ENCODE data around the gene EIF2B2. TPM values are rescaled to one million over a fixed set of nuclear protein-coding genes. Genes with fewer than 3 reads are reported as not detected.
A peak's percentile ranks its signal among the peaks of the same experiment; 100 is the strongest.

The EIF2B2 gene
- 54.6 and 57.3 TPM in 2 replicates for total RNA-seq (2014; rRNA removed; shearing (Covaris generic))
- 64.3 and 67.3 TPM in 2 replicates for polyA plus RNA-seq (2015; cell fraction: cytosol; rRNA removed)
- polyA plus RNA-seq (2015; cell fraction: nucleus; rRNA removed) = 22.3 and 54.4 TPM in 2 replicates

DNA sequence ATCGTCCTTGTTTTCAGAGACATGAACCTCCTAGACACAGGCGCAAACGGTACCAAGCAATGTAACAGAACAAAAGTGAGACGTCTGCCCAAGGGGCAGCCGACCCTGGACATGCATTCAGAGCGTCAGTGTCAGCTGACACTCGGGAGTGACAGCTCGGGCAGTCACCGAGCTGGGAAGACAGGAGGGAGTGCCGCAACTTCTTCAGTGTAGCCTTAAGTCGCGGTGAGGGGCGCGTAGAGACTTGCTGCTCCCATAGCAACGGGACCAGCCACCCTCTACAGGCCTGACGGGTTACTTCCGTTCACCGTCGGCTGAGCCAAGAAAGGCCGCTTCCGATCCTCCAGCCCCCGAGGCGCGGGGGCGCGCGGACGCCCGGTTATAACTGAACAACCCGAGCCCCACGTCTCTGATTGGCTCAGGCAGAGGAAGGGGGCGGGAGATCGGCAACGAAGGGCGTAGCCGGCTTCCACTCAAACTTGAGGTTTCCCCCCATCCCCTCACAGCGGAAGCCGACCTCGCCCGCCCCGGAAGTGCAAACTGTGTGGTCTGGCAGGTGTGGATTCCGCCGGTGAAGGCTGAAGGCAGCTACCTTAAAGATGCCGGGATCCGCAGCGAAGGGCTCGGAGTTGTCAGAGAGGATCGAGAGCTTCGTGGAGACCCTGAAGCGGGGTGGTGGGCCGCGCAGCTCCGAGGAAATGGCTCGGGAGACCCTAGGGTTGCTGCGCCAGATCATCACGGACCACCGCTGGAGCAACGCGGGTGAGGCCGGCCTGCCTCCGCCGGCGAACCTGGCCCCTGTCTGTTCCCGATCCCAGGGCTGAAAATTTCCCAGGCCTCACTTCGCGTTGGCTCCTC is at the start of gene EIF2B2:
Gene EIF2B2 (plus strand): TSS at position 530 of the 858 bp plus-strand sequence. CDS start 70 bp downstream, at position 600.
- in situ Hi-C loops (cut with HindIII; ENCODE audit: low pct_unique_long_range_greater_than_20kb, low sequenced_read_pairs) = no loop called here
- DNase-seq (ENCODE audit: low read depth, low spot score) = peak; percentile 94

DNA sequence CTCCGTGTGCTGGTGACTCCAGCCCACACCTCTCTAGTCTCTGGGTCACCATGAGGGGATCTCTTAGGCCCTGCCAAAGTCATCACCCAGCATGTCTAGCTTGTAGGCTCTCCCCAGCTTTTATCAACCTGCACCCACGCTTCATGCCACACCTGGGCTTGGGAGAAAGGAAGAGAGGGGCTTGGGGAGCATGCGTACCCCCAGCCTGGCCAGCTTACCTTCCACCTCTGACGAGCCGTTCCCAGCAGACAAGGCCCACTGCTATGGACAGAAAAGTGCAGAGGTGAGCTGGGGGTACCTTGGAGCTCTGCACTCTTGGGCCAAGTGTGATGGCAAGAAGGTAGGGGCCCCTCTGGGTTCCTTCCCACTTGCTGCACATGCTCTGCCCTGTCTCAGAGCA is 49.0 kb upstream of the EIF2B2 start:
- in situ Hi-C loops (cut with HindIII; ENCODE audit: low pct_unique_long_range_greater_than_20kb, low sequenced_read_pairs) = no loop called here
- no peak for DNase-seq (ENCODE audit: low read depth, low spot score)

- in situ Hi-C loops (cut with HindIII; ENCODE audit: low pct_unique_long_range_greater_than_20kb, low sequenced_read_pairs) = no loop called here
- peak; percentile 16 for DNase-seq (ENCODE audit: low read depth, low spot score)
These were observed 48.3 kb upstream of the EIF2B2 start for GRCh38 chr14:74954232-74954946.

DNA sequence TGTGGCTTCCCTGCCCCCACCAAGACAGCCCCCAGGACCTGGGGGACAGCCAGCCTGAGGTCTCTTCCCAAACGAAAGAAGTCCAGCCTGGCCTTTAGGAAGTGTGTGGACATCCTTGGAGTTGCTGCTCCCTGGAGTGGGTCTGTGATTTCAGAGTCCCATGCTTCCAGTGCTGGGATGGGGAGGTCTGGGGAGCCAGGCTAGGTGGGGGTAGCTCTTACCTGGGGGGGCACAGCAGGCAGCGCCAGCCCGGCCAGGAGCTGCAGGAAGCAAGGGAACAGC is 47.8 kb upstream of the EIF2B2 start:
- in situ Hi-C loops (cut with HindIII; ENCODE audit: low pct_unique_long_range_greater_than_20kb, low sequenced_read_pairs) = no loop called here
- no peak for DNase-seq (ENCODE audit: low read depth, low spot score)

DNA sequence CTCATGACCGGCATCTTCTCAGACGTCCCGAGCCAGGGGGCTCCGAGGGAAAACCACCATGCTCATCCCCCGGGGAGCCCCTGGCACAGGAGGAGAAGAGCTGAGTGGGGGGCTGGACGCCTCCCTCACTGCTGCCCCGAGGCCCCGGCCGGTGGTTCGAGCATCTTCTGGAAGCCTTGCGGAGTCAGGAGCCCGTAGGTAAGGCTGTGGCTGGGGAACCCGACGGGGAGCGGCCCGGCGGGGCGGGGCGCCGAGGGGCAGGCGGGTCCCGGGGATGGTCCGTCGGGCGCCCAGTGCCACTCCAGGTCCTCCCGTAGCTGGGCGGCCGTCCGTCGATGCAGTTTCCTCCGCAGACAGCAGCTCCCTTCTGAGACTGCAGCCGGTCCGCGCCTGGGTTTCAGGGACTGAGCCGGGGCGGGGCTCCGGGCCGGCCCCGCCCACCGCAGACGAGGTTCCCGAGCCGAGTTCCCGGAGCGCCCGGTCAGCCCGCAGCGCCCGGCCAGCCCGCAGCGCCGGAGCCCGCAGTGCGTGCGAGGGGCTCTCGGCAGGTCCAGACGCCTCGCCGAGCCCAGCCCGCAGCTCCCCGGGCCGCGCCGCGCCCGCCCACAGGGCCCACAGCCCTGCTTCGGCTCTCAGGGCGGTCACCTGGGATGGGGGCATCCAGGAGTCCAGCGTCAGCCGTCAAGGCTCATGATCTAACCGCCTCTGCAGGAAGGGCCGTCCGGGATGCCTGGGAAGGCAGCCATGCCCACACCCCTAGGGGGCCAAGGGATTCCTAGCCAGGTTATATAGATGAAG is 47.3 kb upstream of the EIF2B2 start, which contains the start of gene PGF:
Gene PGF (minus strand): TSS at position 369 of the 798 bp plus-strand sequence. CDS start 355 bp downstream, at position 14.
- peak; percentile 60 for DNase-seq (ENCODE audit: low read depth, low spot score)
- in situ Hi-C loops (cut with HindIII; ENCODE audit: low pct_unique_long_range_greater_than_20kb, low sequenced_read_pairs) = no loop called here

DNA sequence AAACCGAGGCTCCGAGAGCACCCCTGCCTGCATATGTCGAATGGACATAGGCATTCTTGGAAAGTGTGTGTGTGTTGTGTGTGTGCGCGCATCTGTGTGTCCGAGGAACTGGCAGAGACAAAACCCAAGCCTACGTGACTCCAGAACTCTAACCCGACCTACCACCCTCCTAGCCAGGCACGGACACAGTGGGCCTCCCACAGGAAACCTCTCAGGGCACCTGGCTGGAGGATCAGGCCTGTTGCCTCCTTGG is 46.8 kb upstream of the EIF2B2 start:
- in situ Hi-C loops (cut with HindIII; ENCODE audit: low pct_unique_long_range_greater_than_20kb, low sequenced_read_pairs) = no loop called here
- DNase-seq (ENCODE audit: low read depth, low spot score) = no peak

DNA sequence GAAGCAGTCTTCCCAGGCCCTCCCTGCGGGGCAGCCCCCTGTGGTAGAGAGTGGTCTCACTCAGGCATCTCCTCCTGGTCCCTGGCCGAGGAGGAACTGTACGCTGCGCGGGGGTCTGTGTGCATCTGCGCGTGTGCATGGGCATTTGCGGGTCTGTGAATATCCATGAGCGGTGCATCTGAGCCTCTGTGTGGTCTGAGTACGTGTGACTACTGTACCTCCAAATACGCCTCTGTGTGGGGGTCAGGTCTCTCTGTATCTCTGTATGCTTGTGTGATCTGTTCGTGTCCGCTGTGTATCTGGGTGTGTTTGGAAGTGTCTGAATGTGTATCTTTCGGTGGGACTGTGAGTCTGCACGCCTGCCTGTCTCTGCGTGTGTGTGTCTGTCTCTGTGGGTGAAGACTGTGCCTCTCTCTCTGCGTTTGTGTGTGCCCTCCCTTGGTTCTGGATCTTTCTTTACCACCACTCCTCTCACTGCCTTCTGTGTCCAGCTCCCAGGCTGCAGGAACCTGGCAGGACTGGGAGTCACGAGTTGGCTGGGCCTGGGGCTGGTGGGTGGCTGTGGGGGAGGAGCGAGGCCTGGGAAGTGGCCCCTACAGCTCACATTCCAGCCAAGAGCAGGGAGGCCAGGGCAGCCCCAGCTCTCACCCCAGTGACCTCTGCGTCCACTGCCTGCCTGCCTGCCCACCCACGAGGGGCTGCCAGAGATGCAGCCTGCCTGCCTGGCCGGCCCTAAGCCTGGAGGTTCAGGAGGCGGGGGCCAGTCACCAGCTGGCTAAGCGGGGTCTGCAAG is 46.2 kb upstream of the EIF2B2 start:
- in situ Hi-C loops (cut with HindIII; ENCODE audit: low pct_unique_long_range_greater_than_20kb, low sequenced_read_pairs) = no loop called here
- DNase-seq (ENCODE audit: low read depth, low spot score) = no peak

- in situ Hi-C loops (cut with HindIII; ENCODE audit: low pct_unique_long_range_greater_than_20kb, low sequenced_read_pairs) = no loop called here
- no peak for DNase-seq (ENCODE audit: low read depth, low spot score)
These were observed 43.0 kb upstream of the EIF2B2 start for GRCh38 chr14:74959596-74960180.

DNA sequence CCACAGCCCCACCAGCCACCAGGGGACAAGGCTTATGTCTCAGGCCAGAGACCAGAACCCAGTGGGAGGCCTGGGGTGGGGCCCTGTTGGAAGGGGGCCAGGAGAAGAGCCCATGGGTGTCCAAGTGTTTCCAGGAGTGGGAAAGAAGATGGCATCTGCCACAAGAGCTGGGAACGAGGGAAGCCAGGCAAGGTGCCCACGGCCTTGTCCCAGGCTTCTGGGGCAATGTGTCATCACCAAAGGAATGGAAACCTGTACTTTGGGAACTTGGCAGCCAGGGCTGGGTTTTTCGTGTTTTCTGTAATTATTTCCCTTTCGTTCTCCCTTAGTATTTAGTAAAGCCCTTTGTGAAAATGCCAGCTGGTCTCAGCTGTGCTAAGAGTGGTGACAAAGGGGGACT is 42.0 kb upstream of the EIF2B2 start:
- no peak for DNase-seq (ENCODE audit: low read depth, low spot score)
- in situ Hi-C loops (cut with HindIII; ENCODE audit: low pct_unique_long_range_greater_than_20kb, low sequenced_read_pairs) = no loop called here

DNA sequence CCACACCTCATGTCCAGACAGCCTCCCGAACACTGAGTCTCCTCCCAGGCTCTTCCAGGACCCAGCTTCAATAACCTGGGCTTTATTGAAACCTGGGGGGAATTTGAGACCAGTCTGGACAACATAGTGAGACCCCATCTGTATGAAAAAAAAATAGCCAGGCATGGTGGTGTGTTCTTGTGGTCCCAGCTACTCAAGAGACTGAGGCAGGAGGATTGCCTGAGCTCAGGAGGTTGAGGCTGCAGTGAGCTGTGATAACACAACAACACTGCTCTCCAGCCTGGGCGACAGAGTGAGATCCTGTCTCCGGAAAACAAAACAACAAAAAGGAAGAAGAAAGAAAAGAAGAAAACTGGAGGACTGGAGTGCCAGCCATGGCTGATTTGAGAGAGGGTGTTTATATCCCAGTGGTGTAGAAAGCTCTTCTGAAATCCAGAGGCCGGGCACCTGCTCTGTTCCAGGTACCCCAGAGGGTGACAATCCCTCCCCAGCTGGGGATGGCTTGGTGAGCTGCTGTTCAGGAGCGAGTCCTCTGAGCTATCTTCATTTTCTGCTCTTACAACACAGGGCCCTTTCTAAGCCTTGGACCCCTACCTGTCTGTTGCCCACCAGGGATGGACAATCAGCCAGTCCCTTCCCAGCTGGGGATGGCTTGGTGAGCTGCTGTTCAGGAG is 41.3 kb upstream of the EIF2B2 start:
- DNase-seq (ENCODE audit: low read depth, low spot score) = no peak
- in situ Hi-C loops (cut with HindIII; ENCODE audit: low pct_unique_long_range_greater_than_20kb, low sequenced_read_pairs) = no loop called here

DNA sequence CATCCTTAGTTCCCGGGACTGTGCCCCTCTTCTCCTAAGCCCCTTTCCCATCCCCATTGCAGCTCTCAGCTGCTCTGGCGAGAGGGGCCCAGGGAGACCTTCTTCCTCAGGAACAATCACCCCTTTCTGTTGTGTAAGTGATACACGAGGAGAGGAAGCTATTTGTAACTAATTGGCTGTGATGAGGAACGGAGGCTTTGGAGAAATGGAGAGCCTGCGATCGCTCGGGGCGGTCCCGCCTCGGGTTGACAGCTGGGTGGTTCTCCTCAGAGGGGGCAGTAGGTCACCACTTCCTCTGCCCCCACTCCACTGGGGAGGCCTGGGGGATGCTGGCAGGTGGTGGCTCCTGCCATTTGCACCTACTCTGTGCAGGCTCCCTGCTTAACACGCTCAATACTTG is 40.7 kb upstream of the EIF2B2 start:
- in situ Hi-C loops (cut with HindIII; ENCODE audit: low pct_unique_long_range_greater_than_20kb, low sequenced_read_pairs) = no loop called here
- no peak for DNase-seq (ENCODE audit: low read depth, low spot score)

DNA sequence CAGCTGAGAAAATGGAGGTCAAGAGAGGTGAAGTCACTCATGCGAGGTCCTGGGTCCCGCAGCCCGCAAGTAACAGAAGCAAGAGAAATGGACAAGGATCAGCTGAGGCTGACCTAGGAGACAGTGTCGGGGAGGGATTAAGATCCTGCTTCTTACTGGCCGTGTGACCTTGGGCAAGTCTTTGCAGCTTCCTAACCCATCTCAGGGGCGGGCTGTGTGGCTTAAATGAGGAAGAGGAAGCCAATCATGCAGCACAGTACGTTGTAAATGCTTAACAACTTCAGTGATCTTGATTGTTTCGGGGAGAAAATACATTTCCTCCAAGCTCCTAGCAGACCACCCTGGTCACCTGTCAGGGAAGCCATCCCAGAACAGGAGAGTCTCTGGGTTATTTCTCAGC is 40.2 kb upstream of the EIF2B2 start:
- no peak for DNase-seq (ENCODE audit: low read depth, low spot score)
- in situ Hi-C loops (cut with HindIII; ENCODE audit: low pct_unique_long_range_greater_than_20kb, low sequenced_read_pairs) = no loop called here

DNA sequence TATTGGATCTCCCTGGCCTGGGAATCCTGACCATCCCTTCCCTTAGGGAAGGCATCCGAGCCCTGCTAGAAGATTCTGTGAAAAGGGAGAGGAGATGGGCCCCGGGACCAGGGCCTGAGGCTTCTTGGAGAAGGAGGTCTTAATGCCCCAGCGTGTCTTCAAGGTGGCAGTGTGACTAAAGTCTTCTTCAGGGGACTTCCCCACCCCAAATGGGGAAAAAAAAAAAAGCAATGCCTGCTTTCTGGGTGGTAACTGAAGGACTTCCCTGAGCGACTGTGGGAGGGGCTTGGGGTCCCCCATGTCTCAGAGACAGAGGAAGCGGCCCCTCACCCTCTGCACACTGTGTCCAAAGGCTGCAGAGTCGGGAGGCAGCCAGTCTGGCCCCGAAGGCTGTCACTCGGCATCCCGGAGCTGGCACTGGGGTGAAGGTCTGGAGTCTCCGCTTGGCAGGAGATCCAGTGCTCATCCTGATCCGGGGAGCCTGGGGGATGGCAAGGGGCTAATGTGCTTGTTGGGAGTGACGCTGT is 39.5 kb upstream of the EIF2B2 start:
- in situ Hi-C loops (cut with HindIII; ENCODE audit: low pct_unique_long_range_greater_than_20kb, low sequenced_read_pairs) = no loop called here
- DNase-seq (ENCODE audit: low read depth, low spot score) = no peak

DNA sequence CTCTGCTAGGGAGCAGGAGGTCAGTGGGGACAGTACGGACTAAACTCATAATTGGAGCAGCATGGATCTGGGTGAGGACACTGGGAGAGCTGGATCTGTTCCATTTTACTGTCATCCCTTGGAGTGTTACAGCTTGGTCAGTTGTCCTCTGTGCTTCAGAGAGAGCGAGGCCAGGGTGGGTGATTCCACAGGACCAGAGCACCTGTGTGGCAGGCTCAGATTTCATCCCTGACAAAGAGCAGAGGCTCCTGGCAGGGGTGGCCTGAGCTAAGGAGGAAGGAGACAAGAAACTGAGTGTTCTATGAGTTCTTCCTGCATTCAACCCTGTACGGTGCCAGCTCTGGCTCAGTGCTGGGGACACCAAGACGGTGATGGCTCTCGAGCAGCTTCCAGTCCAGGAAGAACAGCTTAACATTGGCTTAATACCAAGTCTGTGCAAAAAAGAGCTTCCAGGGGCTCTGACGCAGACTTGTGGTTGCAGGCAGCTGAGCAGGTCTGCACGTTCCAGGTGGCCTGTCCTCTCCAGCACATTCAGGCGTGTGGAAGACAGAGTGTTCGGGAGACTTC is 38.9 kb upstream of the EIF2B2 start:
- in situ Hi-C loops (cut with HindIII; ENCODE audit: low pct_unique_long_range_greater_than_20kb, low sequenced_read_pairs) = no loop called here
- DNase-seq (ENCODE audit: low read depth, low spot score) = no peak

GRCh38 chr14:74964787-74965485 is 37.8 kb upstream of the EIF2B2 start:
- DNase-seq (ENCODE audit: low read depth, low spot score) = no peak
- in situ Hi-C loops (cut with HindIII; ENCODE audit: low pct_unique_long_range_greater_than_20kb, low sequenced_read_pairs) = no loop called here
